Measurements from ENCODE around the gene EVL. TPM values are rescaled to one million over a fixed set of nuclear protein-coding genes. Genes with fewer than 3 reads are reported as not detected.

The EVL gene
- total and polyA plus RNA-seq, 12 donors = 26.0 to 79.4 (median 47.6) TPM

DNA sequence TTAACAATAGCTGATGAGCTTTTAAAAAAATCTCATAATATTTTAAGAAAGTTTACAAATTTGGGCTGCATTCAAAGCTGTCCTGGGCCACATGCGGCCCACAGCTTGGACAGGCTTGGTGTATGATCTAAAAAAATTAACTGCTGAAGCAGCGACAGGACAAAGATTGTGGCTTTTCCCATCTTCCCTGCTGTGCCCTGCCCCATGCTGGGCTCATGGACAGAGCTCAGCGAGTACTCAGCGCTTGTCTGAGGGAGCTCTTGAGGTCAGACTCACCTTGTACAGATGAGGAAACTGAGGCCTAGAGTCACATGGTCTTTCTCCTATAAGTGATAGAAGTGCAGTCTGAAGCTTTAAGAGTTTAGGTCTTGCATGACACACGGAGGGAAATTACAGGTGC is 15.0 kb downstream of the EVL start:
- DNase-seq (no peak), ATAC-seq (no peak)
- H3K4me1 ChIP-seq = peaks cover 0 to 73% (median 25%) of the 10 kb centered on the region in 9 donors
- no peaks in the 10 kb centered on the region for H3K27me3 ChIP-seq
- TF ChIP-seq, protein P1, sequence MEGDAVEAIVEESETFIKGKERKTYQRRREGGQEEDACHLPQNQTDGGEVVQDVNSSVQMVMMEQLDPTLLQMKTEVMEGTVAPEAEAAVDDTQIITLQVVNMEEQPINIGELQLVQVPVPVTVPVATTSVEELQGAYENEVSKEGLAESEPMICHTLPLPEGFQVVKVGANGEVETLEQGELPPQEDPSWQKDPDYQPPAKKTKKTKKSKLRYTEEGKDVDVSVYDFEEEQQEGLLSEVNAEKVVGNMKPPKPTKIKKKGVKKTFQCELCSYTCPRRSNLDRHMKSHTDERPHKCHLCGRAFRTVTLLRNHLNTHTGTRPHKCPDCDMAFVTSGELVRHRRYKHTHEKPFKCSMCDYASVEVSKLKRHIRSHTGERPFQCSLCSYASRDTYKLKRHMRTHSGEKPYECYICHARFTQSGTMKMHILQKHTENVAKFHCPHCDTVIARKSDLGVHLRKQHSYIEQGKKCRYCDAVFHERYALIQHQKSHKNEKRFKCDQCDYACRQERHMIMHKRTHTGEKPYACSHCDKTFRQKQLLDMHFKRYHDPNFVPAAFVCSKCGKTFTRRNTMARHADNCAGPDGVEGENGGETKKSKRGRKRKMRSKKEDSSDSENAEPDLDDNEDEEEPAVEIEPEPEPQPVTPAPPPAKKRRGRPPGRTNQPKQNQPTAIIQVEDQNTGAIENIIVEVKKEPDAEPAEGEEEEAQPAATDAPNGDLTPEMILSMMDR (IDR thresholded peaks at IDR 0.05) = no peak
- peaks cover 0 to 16% (median 0%) of the 10 kb centered on the region in 9 donors for H3K36me3 ChIP-seq
- H3K9me3 ChIP-seq = no peaks in the 10 kb centered on the region
- 87 to 90% methylated on average over 5 of the region's 5 CpGs for WGBS, 2 donors
- intact Hi-C loops (cut with DNase I) = no loop called here
- no peak overlapping the region for H3K4me3 ChIP-seq
- H3K27ac ChIP-seq = peak overlapping the region in 1 of 10 donors; percentile 23

DNA sequence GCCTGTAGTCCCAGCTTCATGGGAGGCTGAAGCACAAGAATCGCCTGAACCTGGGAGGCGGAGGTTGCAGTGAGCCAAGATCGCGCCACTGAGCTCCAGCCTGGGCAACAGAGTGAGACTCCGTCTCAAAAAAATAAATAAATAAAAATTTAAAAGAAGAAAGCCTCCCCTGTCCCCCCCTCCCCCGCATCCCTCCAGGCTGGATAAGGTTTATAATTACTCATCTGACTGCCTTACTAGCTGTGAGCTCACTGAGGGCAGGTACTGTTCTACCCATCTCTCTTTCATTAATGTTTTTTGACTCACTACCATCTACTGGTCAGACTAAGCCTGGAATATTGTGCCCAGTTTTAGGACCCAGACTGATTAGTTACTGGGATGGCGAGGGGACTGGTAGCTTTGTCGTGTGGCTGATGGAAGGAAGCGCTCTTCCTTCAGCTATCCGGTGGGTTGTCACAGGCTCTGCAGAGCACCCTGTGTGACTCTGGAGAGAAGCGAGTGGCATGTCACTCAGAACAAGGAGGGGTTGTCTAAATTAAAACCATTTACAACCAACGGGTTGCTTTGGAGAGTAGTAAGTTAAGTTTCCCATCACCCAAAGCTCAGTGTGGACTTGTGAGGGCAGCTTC is 16.9 kb downstream of the EVL start:
- no peak overlapping the region for H3K4me3 ChIP-seq
- no peak for DNase-seq
- H3K27me3 ChIP-seq = no peaks in the 10 kb centered on the region
- WGBS, 2 donors = 93 to 96% methylated on average over 12 of the region's 12 CpGs
- TF ChIP-seq, protein P1 (IDR thresholded peaks at IDR 0.05) = no peak
- H3K4me1 ChIP-seq = peaks cover 0 to 54% (median 16%) of the 10 kb centered on the region in 9 donors
- intact Hi-C loops (cut with DNase I) = no loop called here
- ATAC-seq = no peak
- H3K9me3 ChIP-seq = no peaks in the 10 kb centered on the region
- H3K36me3 ChIP-seq = peaks cover 0 to 35% (median 0%) of the 10 kb centered on the region in 9 donors
- peak overlapping the region in 1 of 10 donors; percentile 50 for H3K27ac ChIP-seq

DNA sequence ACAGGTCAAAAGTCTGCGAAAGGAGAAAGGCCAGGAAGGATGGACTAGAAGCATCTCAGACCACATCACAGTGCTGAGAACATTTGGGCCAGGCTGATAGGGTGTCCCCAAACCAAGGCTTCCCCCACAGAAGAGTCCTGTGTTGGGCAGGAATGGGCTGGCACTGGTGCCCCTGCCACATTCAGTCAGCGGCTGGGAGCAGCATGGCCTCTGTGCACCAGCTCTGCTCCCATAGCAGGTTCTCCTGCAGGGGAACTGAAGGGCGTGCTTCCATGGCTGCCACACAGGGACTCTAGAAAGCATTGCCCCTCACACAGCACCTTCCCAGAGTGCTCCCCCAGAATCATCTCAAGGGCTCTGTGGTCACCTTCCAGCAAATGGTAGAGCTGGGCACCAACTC is 17.5 kb downstream of the EVL start:
- intact Hi-C loops (cut with DNase I) = no loop called here
- no peak overlapping the region for H3K4me3 ChIP-seq
- no peak for ATAC-seq
- no peaks in the 10 kb centered on the region for H3K27me3 ChIP-seq
- peak overlapping the region in 1 of 10 donors; percentile 50 for H3K27ac ChIP-seq
- H3K9me3 ChIP-seq = no peaks in the 10 kb centered on the region
- no peak for DNase-seq
- 93 to 100% methylated on average over 3 of the region's 3 CpGs for WGBS, 2 donors
- H3K4me1 ChIP-seq = peaks cover 0 to 48% (median 16%) of the 10 kb centered on the region in 9 donors
- H3K36me3 ChIP-seq = peaks cover 0 to 41% (median 1%) of the 10 kb centered on the region in 9 donors
- TF ChIP-seq, protein P1 (IDR thresholded peaks at IDR 0.05) = no peak

DNA sequence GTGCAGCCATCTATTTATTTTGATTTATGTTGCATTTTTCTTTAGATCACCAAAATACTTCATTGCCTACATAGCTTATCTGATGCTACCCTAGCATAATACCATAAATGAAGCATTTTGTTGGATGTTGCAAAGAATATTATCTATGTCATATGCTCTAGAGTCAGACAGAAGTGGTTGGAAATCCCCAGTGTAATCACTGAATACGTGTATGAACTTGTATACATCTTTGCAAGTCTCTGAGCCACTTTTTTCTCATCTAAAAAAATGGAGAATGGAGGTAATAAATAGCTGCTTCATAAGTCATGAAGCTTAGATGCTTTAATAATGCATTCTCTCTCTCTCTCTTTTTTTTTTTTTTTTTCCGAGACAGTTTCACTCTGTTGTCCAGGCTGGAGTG is 18.5 kb downstream of the EVL start:
- no peak overlapping the region for H3K4me3 ChIP-seq
- WGBS, 2 donors = 85 to 91% methylated on average over 2 of the region's 2 CpGs
- ATAC-seq = no peak

More for the DNA sequence above, 18.5 kb downstream of the EVL start:
- DNase-seq = no peak
- H3K4me1 ChIP-seq = peaks cover 0 to 38% (median 14%) of the 10 kb centered on the region in 9 donors
- intact Hi-C loops (cut with DNase I) = no loop called here
- TF ChIP-seq, protein P1 (IDR thresholded peaks at IDR 0.05) = no peak
- no peak overlapping the region for H3K27ac ChIP-seq
- H3K27me3 ChIP-seq = no peaks in the 10 kb centered on the region
- peaks cover 0 to 50% (median 10%) of the 10 kb centered on the region in 9 donors for H3K36me3 ChIP-seq
- no peaks in the 10 kb centered on the region for H3K9me3 ChIP-seq

Data from heart right ventricle (tissue), 16 donors.